ENCODE measurements around the gene SYNPO2. TPM values are rescaled to one million over a fixed set of nuclear protein-coding genes. Genes with fewer than 3 reads are reported as not detected.
A peak's percentile ranks its signal among the peaks of the same experiment; 100 is the strongest.

SYNPO2 gene, protein sequence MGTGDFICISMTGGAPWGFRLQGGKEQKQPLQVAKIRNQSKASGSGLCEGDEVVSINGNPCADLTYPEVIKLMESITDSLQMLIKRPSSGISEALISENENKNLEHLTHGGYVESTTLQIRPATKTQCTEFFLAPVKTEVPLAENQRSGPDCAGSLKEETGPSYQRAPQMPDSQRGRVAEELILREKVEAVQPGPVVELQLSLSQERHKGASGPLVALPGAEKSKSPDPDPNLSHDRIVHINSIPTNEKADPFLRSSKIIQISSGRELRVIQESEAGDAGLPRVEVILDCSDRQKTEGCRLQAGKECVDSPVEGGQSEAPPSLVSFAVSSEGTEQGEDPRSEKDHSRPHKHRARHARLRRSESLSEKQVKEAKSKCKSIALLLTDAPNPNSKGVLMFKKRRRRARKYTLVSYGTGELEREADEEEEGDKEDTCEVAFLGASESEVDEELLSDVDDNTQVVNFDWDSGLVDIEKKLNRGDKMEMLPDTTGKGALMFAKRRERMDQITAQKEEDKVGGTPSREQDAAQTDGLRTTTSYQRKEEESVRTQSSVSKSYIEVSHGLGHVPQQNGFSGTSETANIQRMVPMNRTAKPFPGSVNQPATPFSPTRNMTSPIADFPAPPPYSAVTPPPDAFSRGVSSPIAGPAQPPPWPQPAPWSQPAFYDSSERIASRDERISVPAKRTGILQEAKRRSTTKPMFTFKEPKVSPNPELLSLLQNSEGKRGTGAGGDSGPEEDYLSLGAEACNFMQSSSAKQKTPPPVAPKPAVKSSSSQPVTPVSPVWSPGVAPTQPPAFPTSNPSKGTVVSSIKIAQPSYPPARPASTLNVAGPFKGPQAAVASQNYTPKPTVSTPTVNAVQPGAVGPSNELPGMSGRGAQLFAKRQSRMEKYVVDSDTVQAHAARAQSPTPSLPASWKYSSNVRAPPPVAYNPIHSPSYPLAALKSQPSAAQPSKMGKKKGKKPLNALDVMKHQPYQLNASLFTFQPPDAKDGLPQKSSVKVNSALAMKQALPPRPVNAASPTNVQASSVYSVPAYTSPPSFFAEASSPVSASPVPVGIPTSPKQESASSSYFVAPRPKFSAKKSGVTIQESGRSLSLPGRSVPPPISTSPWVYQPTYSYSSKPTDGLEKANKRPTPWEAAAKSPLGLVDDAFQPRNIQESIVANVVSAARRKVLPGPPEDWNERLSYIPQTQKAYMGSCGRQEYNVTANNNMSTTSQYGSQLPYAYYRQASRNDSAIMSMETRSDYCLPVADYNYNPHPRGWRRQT
- 188 TPM for total RNA-seq
- long read RNA-seq, full-length matches to known transcripts: 13 of 132 reads
- long read RNA-seq, partial matches to known transcripts: 109 of 132 reads
- long read RNA-seq, other reads (novel, unspliced or antisense): 10 of 132 reads

DNA sequence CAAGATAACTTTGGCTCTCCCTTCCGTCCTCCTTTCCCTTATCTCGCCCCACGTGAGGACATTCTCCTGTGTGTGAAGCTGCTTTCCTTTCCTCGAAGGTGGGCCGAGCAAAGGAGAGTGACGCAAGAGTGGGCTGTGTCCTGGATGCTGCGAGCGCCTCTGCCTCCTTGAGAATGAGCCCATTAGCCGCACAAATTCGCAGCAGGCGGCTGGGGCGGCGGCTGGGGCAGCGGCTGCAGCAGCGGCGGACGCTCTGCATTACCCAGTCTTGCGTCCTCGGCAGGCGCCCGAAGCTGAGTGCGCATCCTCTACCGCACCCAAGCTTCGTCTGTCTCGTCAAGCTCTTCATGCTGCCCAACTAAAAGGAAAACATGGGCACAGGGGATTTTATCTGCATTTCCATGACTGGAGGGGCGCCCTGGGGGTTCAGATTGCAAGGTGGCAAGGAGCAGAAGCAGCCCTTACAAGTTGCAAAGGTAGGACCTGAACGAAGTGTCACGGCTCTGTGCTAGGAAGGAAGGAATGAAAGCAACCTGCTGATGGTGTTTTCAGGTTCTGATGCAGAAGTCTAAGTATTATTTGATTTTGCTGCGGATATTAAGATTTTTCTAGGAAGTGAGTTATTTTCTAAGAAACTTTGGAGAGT lies at the start of gene SYNPO2:
Gene SYNPO2 (plus strand): TSS at position 189 of the 646 bp plus-strand sequence. CDS start 183 bp downstream, at position 372.
- DNase-seq: peak; percentile 88
- intact Hi-C loops (cut with micrococcal nuclease): loop anchor here (10.0 kb wide), 1 partner anchor 114 kb away; no protein-coding TSS in a partner anchor
- ATAC-seq: peak; percentile 88

- intact Hi-C loops (cut with micrococcal nuclease): no loop called here
- DNase-seq (no peak), ATAC-seq (no peak)
Observed at GRCh38 chr4:118839221-118839927, 49.3 kb upstream of the SYNPO2 start.

DNA sequence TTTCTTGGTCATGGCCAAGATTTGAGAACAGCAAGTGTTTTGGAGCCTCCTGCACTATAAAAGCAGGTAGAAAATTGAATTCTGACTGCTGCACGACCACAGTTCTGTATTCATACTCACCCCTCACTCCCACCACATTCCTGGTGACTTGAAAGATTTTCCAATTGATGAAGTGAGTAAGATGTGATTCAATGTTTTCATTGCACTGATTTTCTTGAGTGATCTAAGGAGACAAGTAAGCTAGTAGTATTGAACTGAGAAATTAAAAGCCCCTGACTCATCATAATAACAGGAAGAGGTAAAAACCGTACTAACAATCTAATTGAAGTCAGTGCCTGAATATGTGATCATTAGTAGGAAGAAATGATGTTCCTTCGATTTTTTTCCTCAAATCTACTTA lies 46.6 kb upstream of the SYNPO2 start:
- no peak for DNase-seq
- intact Hi-C loops (cut with micrococcal nuclease): no loop called here
- ATAC-seq: no peak

- intact Hi-C loops (cut with micrococcal nuclease): no loop called here
- ATAC-seq (no peak), DNase-seq (no peak)
Observed at GRCh38 chr4:118843237-118843636, 45.4 kb upstream of the SYNPO2 start.

- no peak for ATAC-seq
- intact Hi-C loops (cut with micrococcal nuclease): no loop called here
- no peak for DNase-seq
Observed at GRCh38 chr4:118845552-118846050, 43.1 kb upstream of the SYNPO2 start.

DNA sequence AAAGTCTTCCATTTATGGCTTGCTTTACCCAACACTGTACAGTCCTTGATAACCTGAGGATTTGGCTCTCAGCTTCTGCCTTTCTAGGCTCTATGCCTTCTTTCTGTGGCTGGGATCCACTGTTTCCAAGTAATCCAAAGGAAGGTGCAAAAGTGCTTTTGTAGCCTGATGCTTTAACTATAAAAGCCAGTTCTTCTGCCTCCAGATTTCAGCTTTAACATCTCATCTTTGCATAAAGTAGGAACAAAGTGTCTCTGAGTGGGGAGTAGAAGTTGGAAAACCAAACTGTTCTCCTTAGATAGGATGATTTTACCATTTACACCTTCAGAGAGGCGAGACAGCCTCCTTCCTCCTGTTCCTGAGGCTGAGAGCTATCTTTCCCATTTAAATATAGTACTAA lies 41.7 kb upstream of the SYNPO2 start:
- intact Hi-C loops (cut with micrococcal nuclease): no loop called here
- no peak for DNase-seq
- ATAC-seq: no peak

DNA sequence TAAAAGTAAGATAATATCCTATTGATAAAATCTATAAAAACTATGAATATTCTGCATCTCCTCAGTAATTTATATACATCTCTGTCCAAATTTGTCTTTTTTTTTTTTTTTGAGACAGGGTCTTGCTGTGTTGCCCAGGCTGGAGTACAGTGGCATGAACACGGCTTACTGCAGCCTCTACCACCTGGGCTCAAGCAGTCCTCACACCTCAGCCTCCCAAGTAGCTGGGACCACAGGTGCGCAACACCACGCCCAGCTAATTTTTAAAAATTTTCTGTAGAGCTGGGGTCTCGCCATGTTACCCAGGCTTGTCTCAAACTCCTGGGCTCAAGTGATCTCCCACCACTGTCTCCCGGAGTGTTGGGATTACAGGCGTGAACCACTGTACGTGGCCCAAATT lies 40.4 kb upstream of the SYNPO2 start:
- intact Hi-C loops (cut with micrococcal nuclease): no loop called here
- DNase-seq: no peak
- no peak for ATAC-seq

GRCh38 chr4:118848901-118849300 lies 39.8 kb upstream of the SYNPO2 start:
- no peak for ATAC-seq
- intact Hi-C loops (cut with micrococcal nuclease): no loop called here
- DNase-seq: no peak

DNA sequence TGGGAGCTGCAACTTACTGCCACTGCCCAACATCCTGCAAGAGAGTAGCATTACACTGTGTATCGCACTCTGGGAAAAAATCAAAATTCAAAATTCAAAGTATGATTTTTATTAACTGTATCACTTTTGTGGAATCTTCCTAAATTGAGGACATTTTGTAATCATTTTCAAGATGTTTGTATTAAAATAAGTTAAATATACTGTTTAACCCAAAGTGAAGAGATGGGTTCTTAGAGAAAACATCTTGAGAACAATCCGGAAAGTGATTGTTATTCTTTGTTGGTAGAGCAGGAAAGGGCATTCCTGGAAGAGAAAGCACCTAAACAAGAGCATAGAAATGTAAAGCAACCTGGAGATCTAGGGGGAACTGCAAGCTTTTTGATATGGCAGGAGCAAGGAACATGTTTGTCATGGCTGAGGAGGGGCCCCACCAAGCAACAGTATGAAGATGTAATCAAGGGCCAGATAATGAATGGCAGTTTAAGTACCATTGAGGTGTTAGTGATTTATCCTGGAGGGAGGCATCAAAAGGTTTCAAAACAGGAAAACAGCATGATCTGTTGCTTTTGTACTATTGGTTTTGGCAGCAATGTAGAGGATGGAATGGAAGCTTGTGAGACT lies 38.7 kb upstream of the SYNPO2 start:
- DNase-seq: no peak
- no peak for ATAC-seq
- intact Hi-C loops (cut with micrococcal nuclease): no loop called here

- ATAC-seq (peak; percentile 27), DNase-seq (no peak)
- intact Hi-C loops (cut with micrococcal nuclease): no loop called here
Observed at GRCh38 chr4:118850488-118851173, 38.0 kb upstream of the SYNPO2 start.

DNA sequence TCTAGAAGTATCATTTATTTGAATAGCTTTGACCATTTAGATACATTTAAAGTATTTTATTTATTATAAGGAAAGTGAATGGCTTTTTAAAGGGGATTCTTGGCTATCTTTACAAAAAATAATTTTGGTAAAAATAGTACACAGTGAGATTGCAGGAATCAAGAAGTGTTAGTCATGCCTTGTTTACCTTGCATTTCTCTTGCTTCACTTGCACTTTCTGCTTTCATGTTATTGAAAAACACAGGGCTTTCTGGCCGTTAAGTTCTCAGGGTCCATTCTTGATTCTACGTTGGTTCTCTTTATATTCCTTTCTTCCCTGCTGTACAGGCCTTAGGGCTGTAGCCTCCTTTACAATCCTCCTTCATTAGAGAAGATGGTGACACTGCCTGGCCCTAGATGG lies 30.9 kb upstream of the SYNPO2 start:
- intact Hi-C loops (cut with micrococcal nuclease): no loop called here
- ATAC-seq (no peak), DNase-seq (no peak)

GRCh38 chr4:118858779-118859178 lies 29.9 kb upstream of the SYNPO2 start:
- ATAC-seq (no peak), DNase-seq (no peak)
- intact Hi-C loops (cut with micrococcal nuclease): no loop called here

DNA sequence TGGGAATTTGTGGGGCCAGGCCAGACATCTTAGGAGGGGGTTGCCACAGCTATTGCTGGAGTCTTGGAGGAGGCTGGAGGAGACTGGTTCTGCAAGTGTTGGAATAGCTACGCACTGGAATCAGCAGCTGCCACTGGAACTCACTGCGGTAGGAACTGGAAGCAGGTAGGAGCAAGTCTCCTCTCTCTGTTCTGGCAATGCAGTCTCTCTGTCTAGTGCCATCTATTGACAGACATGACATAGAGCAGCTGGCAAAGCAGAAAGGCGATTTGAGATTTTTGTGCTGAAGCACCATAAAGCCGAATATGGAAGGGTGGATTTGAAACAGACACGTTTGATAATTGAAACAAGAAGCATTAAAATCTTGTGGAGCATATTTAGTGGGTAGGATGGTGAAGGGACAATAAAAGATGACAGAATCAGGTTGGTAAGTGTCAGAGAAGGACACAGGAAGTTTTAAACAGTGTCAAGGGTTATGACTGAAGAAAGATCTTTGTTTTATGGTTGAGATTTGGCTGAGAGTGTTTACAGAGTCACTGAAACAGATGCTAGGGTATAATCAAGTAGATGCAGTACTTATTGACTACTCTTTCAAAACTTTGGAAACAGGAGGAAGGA lies 23.5 kb upstream of the SYNPO2 start:
- no peak for DNase-seq
- intact Hi-C loops (cut with micrococcal nuclease): no loop called here
- ATAC-seq: peak; percentile 88

GRCh38 chr4:118866442-118866841 lies 22.2 kb upstream of the SYNPO2 start:
- no peak for ATAC-seq
- DNase-seq: no peak
- intact Hi-C loops (cut with micrococcal nuclease): no loop called here

DNA sequence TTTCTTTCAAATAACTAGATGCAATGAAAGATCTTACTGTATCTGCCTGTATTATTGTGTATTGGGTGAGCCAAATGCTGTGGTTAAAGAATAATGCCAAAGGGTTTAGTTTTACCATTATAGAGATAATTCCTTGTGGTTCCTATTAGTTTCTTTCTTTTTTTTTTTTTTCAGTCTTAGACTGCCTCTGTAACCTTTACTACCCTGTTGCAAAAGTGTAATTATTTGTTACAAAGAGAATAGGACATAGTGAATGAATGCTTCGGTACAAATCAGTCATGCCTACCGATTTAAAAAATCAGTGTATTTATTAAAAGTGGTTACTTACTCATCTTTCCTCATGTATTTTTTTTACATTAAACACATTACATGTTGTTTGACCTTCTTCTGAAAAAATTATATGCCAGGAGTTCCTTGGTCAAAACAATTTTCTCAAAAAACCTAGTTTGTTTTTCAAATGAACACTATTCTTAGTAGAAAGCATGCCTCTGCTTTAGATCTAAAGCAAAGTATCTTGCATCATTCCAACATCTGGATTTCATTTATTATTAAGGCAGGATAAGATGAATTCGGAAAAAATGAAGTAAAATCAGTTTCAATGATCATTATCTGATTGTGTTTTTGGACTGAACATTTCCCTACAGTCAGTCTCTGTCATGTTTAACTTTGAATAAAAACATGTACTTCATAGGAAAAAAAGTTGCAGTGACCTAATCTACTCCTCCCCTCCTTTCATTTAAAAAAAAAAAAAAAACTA lies 21.2 kb upstream of the SYNPO2 start:
- no peak for ATAC-seq
- intact Hi-C loops (cut with micrococcal nuclease): no loop called here

GRCh38 chr4:118869808-118870342 lies 18.8 kb upstream of the SYNPO2 start:
- ATAC-seq (peak; percentile 65), DNase-seq (no peak)
- intact Hi-C loops (cut with micrococcal nuclease): no loop called here

More for the DNA sequence above, 21.2 kb upstream of the SYNPO2 start:
- DNase-seq: no peak
